HepG2 (cell line): Measurements from ENCODE around the gene CA6. TPM values are rescaled to one million over a fixed set of nuclear protein-coding genes. Genes with fewer than 3 reads are reported as not detected.
A peak's percentile ranks its signal among the peaks of the same experiment; 100 is the strongest.
"Not testable (repeated sequence)": the region's sequence is repeated elsewhere in the genome, so short reads cannot be mapped to it uniquely, and the experiment has no call there.

Experiments used
- ATAC-seq: fragments of 200-7000 bp; cut with Tn5 transposase; 3 replicates; pipeline ENCODE4 v1.9.1; 2020; ENCODE audit warnings: mild to moderate bottlenecking, moderate library complexity
- BruUV-seq: library from RNA; stranded (reverse); fragments of 400-500 nt; replicated peaks from 2 replicates; lab custom pipeline; 2021; lab: Mats Ljungman, UMichigan
- CTCF ChIA-PET: fragments of 300-600 bp; formaldehyde crosslinking; extraction: SDS; loops from one replicate; lab custom pipeline; 2021; ENCODE audit warnings: low total read pairs, inconsistent platforms, low intra/inter-chr PET ratio; lab: Yijun Ruan, JAX
- POLR2A ChIA-PET: fragments of 350-600 bp; sonication (Branson Sonifier 250); formaldehyde crosslinking; loops from one replicate; lab custom pipeline; 2020; ENCODE audit warnings: antibody characterized with exemption, inconsistent platforms; lab: Yijun Ruan, JAX
- DNase-seq: peaks from one replicate; pipeline ENCODE4 v3.0.0-alpha.2; 2015; ENCODE audit warnings: low spot score
- FAIRE-seq: peaks from 3 replicates; lab custom pipeline; 2011; peaks lifted over from hg19 to GRCh38; lab: Jason Lieb, UNC
- H2AFZ ChIP-seq: one replicate; pipeline ENCODE4 v1.6.1; 2011; ENCODE audit warnings: low read length, inconsistent platforms
- H3K27ac ChIP-seq: fragments of 300-600 bp; 3 replicates; pipeline ENCODE4 v1.8.0; 2011; ENCODE audit warnings: mixed run types, mild to moderate bottlenecking, mixed read lengths, low read length, inconsistent platforms; ENCODE audit not compliant: insufficient read depth; ENCODE audit errors: extremely low read length
- H3K27me3 ChIP-seq, 2 experiments: fragments of 200-600 bp in 1 of 2; 2 replicates in 1 of 2; 3 replicates in 1 of 2; pipeline versions ENCODE4 v1.6.0 to v1.8.0; 2011; ENCODE audit warnings: low read length in 2 of 2, mild to moderate bottlenecking in 2 of 2, moderate library complexity in 2 of 2, inconsistent platforms in 1 of 2; ENCODE audit not compliant: insufficient read depth in 2 of 2, control insufficient read depth in 1 of 2
- H3K36me3 ChIP-seq, 2 experiments: fragments of 200-600 bp in 1 of 2; replicated peaks in 1 of 2; 2 replicates in 1 of 2; 3 replicates in 1 of 2; pipeline versions ENCODE4 v1.5.1 to v1.8.0; 2011; ENCODE audit warnings: low read length in 2 of 2, inconsistent platforms in 1 of 2; ENCODE audit not compliant: insufficient read depth in 2 of 2, control insufficient read depth in 1 of 2
- H3K4me1 ChIP-seq: 2 replicates; pipeline ENCODE4 v1.5.1; 2012; ENCODE audit warnings: low read length, inconsistent platforms; ENCODE audit not compliant: insufficient read depth
- H3K4me2 ChIP-seq: 2 replicates; pipeline ENCODE4 v1.6.0; 2011; ENCODE audit warnings: low read depth, low read length, inconsistent platforms
- H3K4me3 ChIP-seq, 3 experiments: fragments of 200-600 bp in 1 of 3; sonication (generic), shearing (Covaris generic) in 1 of 3; replicated peaks in 1 of 3; 2 replicates each; pipeline ENCODE4 v1.5.1; 2011 to 2016; ENCODE audit warnings: low read length in 3 of 3, inconsistent platforms in 2 of 3, low read depth in 2 of 3, mild to moderate bottlenecking in 2 of 3, control low read depth in 1 of 3, mixed read lengths in 1 of 3; ENCODE audit not compliant: insufficient read depth in 1 of 3
- H3K79me2 ChIP-seq: one replicate; pipeline ENCODE4 v1.6.1; 2011; ENCODE audit warnings: low read length, inconsistent platforms; ENCODE audit not compliant: insufficient read depth
- H3K9ac ChIP-seq: 2 replicates; pipeline ENCODE4 v1.6.0; 2011; ENCODE audit warnings: mild to moderate bottlenecking, low read depth, low read length, inconsistent platforms; ENCODE audit not compliant: insufficient read depth
- H3K9me3 ChIP-seq: 2 replicates; pipeline ENCODE4 v1.5.1; 2012; ENCODE audit warnings: mild to moderate bottlenecking, low read length
- H4K20me1 ChIP-seq: 2 replicates; pipeline ENCODE4 v1.6.0; 2011; ENCODE audit warnings: inconsistent platforms, mild to moderate bottlenecking, low read length, moderate library complexity; ENCODE audit not compliant: insufficient read depth
- GLMP ChIP-seq: sonication (generic); formaldehyde crosslinking; IDR thresholded peaks from 2 replicates; pipeline ENCODE4 v1.9.0; 2021; ENCODE audit warnings: missing genetic modification reagents, mild to moderate bottlenecking, borderline replicate concordance
- RAD51 ChIP-seq: fragments of 450-650 bp; IDR thresholded peaks from 2 replicates; pipeline ENCODE4 v1.6.1; 2016; ENCODE audit warnings: borderline replicate concordance
- ZNF121 ChIP-seq: sonication (generic); formaldehyde crosslinking; IDR thresholded peaks from 2 replicates; pipeline ENCODE4 v1.5.0; 2020; ENCODE audit warnings: mild to moderate bottlenecking, missing genetic modification reagents
- WGBS: methylation state at CpG from one replicate; pipeline ENCODE4 v1.1.6; 2017; ENCODE audit warnings: low lambda C conversion rate; 5-methylcytosine and 5-hydroxymethylcytosine counted together
- in situ Hi-C: cut with HindIII; loops from 2 replicates; pipeline ENCODE4 v1.10.0; 2017; ENCODE audit warnings: low pct_unique_long_range_greater_than_20kb; ENCODE audit not compliant: extremely low pct_ligation_motif_present
- intact Hi-C: fragments of 100-400 bp; cut with micrococcal nuclease; formaldehyde crosslinking; loops from one replicate; pipeline ENCODE4 v1.10.0; 2022; ENCODE audit not compliant: unreplicated experiment
- polyA plus RNA-seq, 8 experiments: library from polyadenylated mRNA; depleted of rRNA in 3 of 8; stranded (reverse) in 7 of 8; unstranded in 1 of 8; fragments of >200 nt; fragmentation: Illumina TruSeq in 4 of 8; extraction: Trizol in 4 of 8; gene quantifications; 2 replicates each; pipeline versions ENCODE4 v1.2.1 to v1.2.3, GENCODE V29; 2011 to 2016; ENCODE audit warnings: low read depth in 4 of 8, missing spikeins in 1 of 8, mixed read lengths in 1 of 8; ENCODE audit not compliant: insufficient read depth in 1 of 8
- total RNA-seq, 5 experiments: library from RNA; depleted of rRNA; stranded (reverse); fragments of >200 nt; fragmentation: Illumina TruSeq; extraction: Trizol; gene quantifications; 2 replicates each; pipeline ENCODE4 v1.2.3, GENCODE V29; 2016; ENCODE audit warnings: low read depth in 1 of 5

Gene CA6
- total and polyA plus RNA-seq, 2 of the 13 experiments (the other 11 are each of a cell fraction or from before 2014, with no cell fraction given), result not detected

DNA sequence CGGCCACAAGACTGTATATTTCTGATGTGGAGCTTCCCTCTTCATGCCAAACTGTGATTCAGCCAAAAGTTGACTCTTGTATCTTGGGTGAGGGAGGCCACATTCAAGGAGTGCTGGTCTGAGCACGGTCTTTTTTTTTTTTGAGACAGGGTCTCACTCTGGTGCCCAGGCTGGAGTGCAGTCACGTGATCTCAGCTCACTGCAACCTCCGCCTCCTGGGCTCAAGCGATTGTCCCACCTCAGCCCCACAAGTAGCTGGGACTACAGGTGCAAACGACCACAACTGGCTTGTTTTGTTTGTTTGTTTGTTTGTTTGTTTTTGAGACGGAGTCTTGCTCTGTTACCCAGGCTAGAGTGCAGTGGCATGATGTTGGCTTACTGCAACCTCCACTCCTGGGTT lies 8.6 kb upstream of the CA6 start:
- H3K79me2 ChIP-seq, H3K27ac ChIP-seq, in situ Hi-C loops, H3K27me3 ChIP-seq, H2AFZ ChIP-seq, POLR2A ChIA-PET, FAIRE-seq, H3K9me3 ChIP-seq, H4K20me1 ChIP-seq, intact Hi-C loops, DNase-seq, H3K36me3 ChIP-seq, BruUV-seq, H3K9ac ChIP-seq, H3K4me2 ChIP-seq, H3K4me3 ChIP-seq, CTCF ChIA-PET, ATAC-seq: not testable (repeated sequence)
- TF ChIP-seq RAD51, result peak; percentile 46; the same call in 1 of the 2 replicates
- 52% methylated on average over 7 of the region's 7 CpGs for WGBS
- H3K4me1 ChIP-seq, result peaks cover 10% of the 10 kb centered on the region

DNA sequence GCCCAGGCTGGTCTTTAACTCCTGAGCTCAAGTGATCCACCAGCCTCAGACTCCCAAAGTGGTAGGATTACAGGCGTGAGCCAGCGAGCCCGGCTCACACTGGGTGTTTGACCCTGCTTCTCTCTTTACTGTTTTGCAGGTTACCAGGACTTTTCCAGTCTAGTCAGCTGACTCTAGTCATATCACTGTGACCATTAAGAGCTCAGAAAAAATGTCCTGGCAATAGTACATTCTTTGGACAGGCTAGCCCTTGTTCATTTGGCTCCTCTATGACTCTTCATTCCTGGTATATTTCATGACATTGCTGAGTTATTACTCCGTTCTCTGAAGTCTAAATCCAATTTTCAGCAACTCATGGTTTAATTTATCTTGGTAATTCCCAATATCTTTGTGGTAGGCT lies 8.0 kb upstream of the CA6 start:
- CTCF ChIA-PET, result no interaction called here
- in situ Hi-C loops, result no loop called here
- POLR2A ChIA-PET, result no interaction called here

More for the DNA sequence above, 8.0 kb upstream of the CA6 start:
- FAIRE-seq (no peak), ATAC-seq (no peak), DNase-seq (no peak)
- TF ChIP-seq ZNF121 (CRISPR knock-in tag), result no peak
- no peak for TF ChIP-seq GLMP
- no peak overlapping the region for H2AFZ ChIP-seq
- H3K27me3 ChIP-seq, result peaks cover 0 to 2% of the 10 kb centered on the region in 2 experiments; a peak in 1 of 5 replicates
- peaks cover 17% of the 10 kb centered on the region for H3K4me1 ChIP-seq
- no peaks in the 10 kb centered on the region for H3K79me2 ChIP-seq
- H4K20me1 ChIP-seq, result no peaks in the 10 kb centered on the region
- H3K36me3 ChIP-seq, result no peaks in the 10 kb centered on the region
- intact Hi-C loops, result no loop called here
- no peak overlapping the region for H3K4me2 ChIP-seq
- H3K4me3 ChIP-seq, result no peak overlapping the region
- no peak overlapping the region for H3K27ac ChIP-seq
- BruUV-seq, result no TSS peak
- 46% methylated on average over 4 of the region's 4 CpGs for WGBS
- H3K9me3 ChIP-seq, result no peaks in the 10 kb centered on the region
- H3K9ac ChIP-seq, result no peak overlapping the region
